IMR-90 (cell line): Measurements from ENCODE around the gene ERVK3-1.

Experiments
- BHLHE40 ChIP-seq: fragments of 150-350 bp; IDR thresholded peaks from 2 replicates; pipeline ENCODE4 v1.6.1; 2016; ENCODE audit warnings: mild to moderate bottlenecking, low read depth, low read length
- CTCF ChIP-seq: conservative IDR thresholded peaks from 2 replicates; pipeline ENCODE4 v1.5.1; 2012; ENCODE audit warnings: mild to moderate bottlenecking, low read depth, low read length, improper control_type of control experiment
- MAZ ChIP-seq: IDR thresholded peaks from 2 replicates; pipeline ENCODE4 v1.6.1; 2012; ENCODE audit warnings: low read depth, mild to moderate bottlenecking, low read length, improper control_type of control experiment, moderate library complexity, borderline replicate concordance
- MXI1 ChIP-seq: IDR thresholded peaks from 2 replicates; pipeline ENCODE4 v1.6.1; 2012; ENCODE audit warnings: low read depth, mild to moderate bottlenecking, low read length, moderate library complexity, borderline replicate concordance
- POLR2A ChIP-seq: IDR thresholded peaks from 2 replicates; pipeline ENCODE4 v1.6.1; 2012; ENCODE audit warnings: mild to moderate bottlenecking, low read depth, low read length
- RAD21 ChIP-seq: IDR thresholded peaks from 2 replicates; pipeline ENCODE4 v1.6.1; 2012; ENCODE audit warnings: low read length, improper control_type of control experiment
- RCOR1 ChIP-seq: IDR thresholded peaks from 2 replicates; pipeline ENCODE4 v1.6.1; 2012; ENCODE audit warnings: mild to moderate bottlenecking, low read length, improper control_type of control experiment; ENCODE audit not compliant: insufficient replicate concordance
- RFX5 ChIP-seq: IDR thresholded peaks from 2 replicates; pipeline ENCODE4 v1.8.0; 2012; ENCODE audit warnings: low read depth, mild to moderate bottlenecking, low read length, moderate library complexity
- SMC3 ChIP-seq: fragments of 150-350 bp; IDR thresholded peaks from 2 replicates; pipeline ENCODE4 v1.6.1; 2016; ENCODE audit warnings: low read depth, mild to moderate bottlenecking, antibody characterized with exemption, low read length, moderate library complexity

- TF ChIP-seq MXI1 (no peak), BHLHE40 (peak; percentile 46; the same call in 1 of the 2 replicates), POLR2A (no peak), CTCF (no peak), RAD21 (no peak), MAZ (no peak), SMC3 (no peak), RCOR1 (no peak), RFX5 (no peak)
Observed at GRCh38 chr19:58361900-58362271, 56.7 kb downstream of the ERVK3-1 start.
